NCI-H2171 (cell line): ENCODE results near the gene PPP2R5D.

Source experiments
- DNase-seq: peaks from one replicate; lab custom pipeline; 2025; lab: John Stamatoyannopoulos, UW

PPP2R5D gene

DNA sequence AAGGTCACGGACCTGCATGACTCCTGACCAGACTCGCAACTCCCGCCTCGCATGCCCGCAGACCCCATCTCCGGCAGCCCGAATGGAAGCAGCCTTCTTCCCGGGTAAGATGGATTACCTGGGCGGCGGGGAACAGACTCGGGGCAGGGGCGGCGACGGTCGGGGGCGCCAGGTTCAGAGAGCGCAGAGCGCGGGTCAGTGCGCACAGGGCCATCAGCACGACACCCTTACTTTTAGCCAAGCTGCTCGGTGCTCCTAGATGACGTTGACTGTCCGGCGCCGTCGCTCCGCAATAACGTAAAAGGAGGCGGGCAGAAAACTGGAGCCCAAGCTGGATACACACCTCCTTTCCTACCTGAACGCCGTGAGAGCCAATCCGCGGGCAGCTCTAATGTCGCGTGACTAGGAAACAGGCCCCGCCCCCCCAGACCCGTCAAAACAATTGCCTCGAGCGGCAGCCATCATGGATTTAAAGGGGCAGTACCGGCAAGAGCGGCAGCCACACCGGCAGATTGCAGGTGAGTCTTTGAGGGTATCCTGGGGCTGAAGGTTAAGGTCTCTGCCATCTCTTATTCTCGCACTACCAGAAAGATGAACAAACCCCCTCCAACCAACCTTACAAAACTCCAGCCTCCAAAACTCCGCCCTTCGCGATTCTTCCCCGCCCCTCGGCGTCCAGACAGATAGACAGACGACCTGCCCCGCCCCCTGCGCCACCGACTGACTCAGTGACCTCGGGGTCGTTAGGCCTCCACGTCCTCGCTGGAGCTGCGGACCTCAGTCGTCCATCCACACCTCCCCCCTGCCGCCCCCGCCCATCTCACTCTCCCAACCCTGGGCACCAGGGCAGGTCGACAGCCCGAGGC lies 75.0 kb downstream of the PPP2R5D start, which contains the start of the genes KLC4 and MRPL2:
Gene KLC4, plus strand, starts transcription at position 464 of the 866 bp plus-strand sequence. CDS start 1,705 bp downstream, outside the sequence.
Gene MRPL2, minus strand, starts transcription at position 267 of the 866 bp plus-strand sequence. Its CDS starts 53 bp downstream, at position 214.
- peak; percentile 98 for DNase-seq

DNA sequence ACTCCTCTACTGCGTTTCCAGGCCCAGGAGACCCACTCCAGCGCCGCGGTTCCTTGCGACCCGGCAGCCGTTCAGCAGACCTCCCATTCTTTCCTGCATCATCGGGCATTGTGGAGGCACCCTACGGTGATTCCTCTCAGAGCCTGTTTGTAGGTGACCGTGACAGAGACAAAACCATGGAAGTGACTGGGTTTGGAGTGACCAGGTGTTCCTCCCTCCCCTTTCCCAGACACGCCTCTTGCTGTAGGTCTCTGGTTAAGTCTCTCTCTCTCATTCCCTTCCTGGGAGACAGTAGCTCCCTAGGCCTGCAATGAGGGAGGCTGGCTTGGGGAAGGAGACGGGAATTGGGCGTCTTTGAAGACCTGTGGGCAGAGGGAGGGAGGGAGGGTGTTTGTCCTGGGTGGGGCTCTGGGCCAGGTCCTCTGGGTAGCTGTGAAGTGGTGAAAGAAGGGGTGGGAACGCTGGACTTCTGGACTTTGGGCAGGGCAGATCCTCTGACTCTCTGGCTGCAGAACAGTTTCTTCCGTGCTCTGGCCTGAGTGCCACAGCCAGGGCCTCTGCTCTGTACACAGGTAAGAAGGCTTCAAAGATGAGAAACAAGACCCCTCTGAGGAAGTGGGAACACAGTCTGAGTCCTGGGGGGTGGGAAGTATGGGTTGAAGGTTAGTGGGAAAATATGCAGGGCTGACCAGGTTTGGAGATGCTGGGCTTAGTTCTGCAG lies 75.8 kb downstream of the PPP2R5D start:
- no peak for DNase-seq

DNA sequence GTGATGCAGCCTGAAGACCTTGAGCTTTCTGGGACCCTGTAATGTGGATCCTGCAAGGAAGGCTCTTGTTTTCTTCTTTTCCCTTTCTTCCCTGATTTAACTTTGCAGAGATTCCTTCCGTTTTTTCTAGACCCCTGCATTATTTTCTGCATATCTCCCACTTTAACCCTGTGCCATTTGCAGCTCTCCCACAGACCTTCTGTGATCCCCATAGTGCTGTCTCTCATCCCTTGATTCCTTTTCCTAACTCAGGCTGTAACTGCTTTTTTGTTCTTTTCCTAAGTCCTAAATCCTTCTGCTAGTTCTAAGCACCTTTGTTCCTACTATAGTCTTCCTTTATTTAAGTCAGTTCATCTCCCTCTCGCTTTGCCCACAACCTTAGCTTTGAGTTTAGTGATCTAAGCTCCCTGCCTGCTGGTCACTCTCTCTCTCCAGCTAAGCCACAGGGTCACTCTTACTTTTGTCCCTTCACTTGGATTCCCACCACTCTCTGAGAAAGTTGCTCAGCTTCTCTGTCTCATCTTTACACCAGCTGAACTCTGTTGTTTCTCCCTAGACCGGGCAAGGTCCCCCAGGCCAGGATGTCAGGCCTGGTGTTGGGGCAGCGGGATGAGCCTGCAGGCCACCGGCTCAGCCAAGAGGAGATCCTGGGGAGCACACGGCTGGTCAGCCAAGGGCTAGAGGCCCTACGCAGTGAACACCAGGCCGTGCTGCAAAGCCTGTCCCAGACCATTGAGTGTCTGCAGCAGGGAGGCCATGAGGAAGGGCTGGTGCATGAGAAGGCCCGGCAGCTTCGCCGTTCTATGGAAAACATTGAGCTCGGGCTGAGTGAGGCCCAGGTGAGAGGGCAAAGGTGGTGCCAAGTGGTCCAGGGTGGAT lies 76.6 kb downstream of the PPP2R5D start:
- DNase-seq, result no peak

DNA sequence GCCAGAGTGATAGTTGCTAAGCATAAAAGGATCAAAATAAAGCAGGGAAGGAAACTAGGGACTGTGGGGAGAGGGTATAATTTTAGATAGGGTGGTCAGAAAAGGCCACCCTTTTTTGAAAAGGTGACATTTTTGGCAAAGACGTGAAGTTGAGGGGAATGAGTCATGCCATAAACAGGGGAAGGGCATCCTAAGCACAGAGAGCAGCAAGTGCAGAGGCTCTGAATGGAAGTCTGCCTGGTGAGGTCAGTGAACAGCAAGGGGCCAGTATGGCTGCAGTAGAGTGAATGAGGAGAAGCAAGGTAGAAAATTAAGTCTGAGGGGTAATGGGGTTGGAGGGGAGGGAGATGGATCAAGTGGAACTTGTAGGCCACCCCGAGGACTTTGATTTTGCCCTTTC lies 77.5 kb downstream of the PPP2R5D start:
- no peak for DNase-seq
